Measurements from ENCODE around the gene SPDYE6. TPM values are rescaled to one million over a fixed set of nuclear protein-coding genes. Genes with fewer than 3 reads are reported as not detected.
"Not testable (repeated sequence)": the region's sequence is repeated elsewhere in the genome, so short reads cannot be mapped to it uniquely, and the experiment has no call there.

SPDYE6 gene
- polyA plus RNA-seq, 1 donor from 2014 or later: 0.36 TPM

DNA sequence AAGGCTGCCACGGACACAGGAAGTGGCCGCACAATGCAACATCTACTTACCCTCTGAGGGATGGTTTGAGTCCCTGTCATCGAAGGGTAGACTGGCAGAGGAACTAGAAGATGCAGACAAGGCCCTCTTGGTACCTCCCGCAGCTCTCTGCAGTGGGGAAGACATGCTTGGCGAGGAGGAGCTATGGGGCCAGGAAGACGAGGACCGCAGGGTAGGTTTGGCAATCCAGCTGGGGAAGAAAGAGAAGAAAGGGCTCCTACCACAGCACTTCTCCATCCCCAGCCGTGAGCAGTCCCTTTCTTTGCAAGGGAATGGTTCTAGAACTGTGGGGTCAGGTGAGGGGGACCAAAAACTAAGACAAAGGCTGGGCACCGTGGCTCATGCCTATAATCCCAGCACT lies 26.9 kb downstream of the SPDYE6 start:
- H3K27ac Mint-ChIP-seq, H3K27me3 Mint-ChIP-seq, H3K9me3 Mint-ChIP-seq, H3K36me3 Mint-ChIP-seq, H3K4me3 Mint-ChIP-seq: not testable (repeated sequence)
- H3K4me1 Mint-ChIP-seq: peaks cover 13 to 21% (median 15%) of the 10 kb centered on the region in 3 donors

- H3K9me3 Mint-ChIP-seq, H3K27me3 Mint-ChIP-seq, H3K36me3 Mint-ChIP-seq, H3K27ac Mint-ChIP-seq: not testable (repeated sequence)
- Mint-ChIP-seq H3K4me3 (peak overlapping the region in 1 of 4 donors; percentile 89), H3K4me1 (peaks cover 14 to 21% (median 15%) of the 10 kb centered on the region in 3 donors)
Observed at GRCh38 chr7:102328863-102329262, 27.4 kb downstream of the SPDYE6 start.

DNA sequence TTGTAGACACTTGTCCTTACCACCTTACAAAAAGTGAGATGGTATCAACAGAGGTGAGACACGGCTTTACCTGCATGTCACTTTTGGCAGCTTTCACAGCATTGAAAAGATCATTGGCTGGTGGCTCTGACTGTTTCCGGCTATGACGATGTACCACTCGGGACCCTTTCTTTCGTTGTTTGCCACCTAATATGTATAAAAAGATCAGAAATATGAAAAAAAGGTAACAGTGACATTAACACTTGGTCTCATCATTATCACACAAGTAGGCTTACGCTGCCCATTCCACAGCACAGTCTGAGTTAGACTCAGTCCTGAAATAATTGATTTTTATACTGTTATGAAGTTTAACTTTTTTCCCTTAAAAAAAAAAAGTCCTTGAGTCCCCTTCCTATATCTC lies 29.1 kb downstream of the SPDYE6 start:
- H3K4me3 Mint-ChIP-seq, H3K27me3 Mint-ChIP-seq, H3K9me3 Mint-ChIP-seq, H3K36me3 Mint-ChIP-seq: not testable (repeated sequence)
- H3K4me1 Mint-ChIP-seq: peaks cover 17 to 20% (median 20%) of the 10 kb centered on the region in 3 donors
- peak overlapping the region in 1 of 3 donors; percentile 45 for H3K27ac Mint-ChIP-seq

- no peak overlapping the region for H3K4me3 Mint-ChIP-seq
- peaks cover 10 to 15% (median 13%) of the 10 kb centered on the region in 3 donors for H3K4me1 Mint-ChIP-seq
- no peaks in the 10 kb centered on the region for H3K27me3 Mint-ChIP-seq
- no peaks in the 10 kb centered on the region for H3K36me3 Mint-ChIP-seq
- H3K27ac Mint-ChIP-seq: no peak overlapping the region
- H3K9me3 Mint-ChIP-seq: no peaks in the 10 kb centered on the region
Observed at GRCh38 chr7:102326157-102326889, 29.9 kb downstream of the SPDYE6 start.

GRCh38 chr7:102325106-102325505 lies 31.1 kb downstream of the SPDYE6 start:
- not testable (repeated sequence) for H3K36me3 Mint-ChIP-seq, H3K27me3 Mint-ChIP-seq, H3K4me3 Mint-ChIP-seq, H3K27ac Mint-ChIP-seq, H3K9me3 Mint-ChIP-seq
- peaks cover 4 to 16% (median 13%) of the 10 kb centered on the region in 3 donors for H3K4me1 Mint-ChIP-seq

GRCh38 chr7:102323914-102324195 lies 32.4 kb downstream of the SPDYE6 start:
- Mint-ChIP-seq H3K27ac (no peak overlapping the region), H3K27me3 (no peaks in the 10 kb centered on the region), H3K4me3 (no peak overlapping the region), H3K9me3 (no peaks in the 10 kb centered on the region), H3K36me3 (no peaks in the 10 kb centered on the region), H3K4me1 (peaks cover 4 to 17% (median 15%) of the 10 kb centered on the region in 3 donors)

DNA sequence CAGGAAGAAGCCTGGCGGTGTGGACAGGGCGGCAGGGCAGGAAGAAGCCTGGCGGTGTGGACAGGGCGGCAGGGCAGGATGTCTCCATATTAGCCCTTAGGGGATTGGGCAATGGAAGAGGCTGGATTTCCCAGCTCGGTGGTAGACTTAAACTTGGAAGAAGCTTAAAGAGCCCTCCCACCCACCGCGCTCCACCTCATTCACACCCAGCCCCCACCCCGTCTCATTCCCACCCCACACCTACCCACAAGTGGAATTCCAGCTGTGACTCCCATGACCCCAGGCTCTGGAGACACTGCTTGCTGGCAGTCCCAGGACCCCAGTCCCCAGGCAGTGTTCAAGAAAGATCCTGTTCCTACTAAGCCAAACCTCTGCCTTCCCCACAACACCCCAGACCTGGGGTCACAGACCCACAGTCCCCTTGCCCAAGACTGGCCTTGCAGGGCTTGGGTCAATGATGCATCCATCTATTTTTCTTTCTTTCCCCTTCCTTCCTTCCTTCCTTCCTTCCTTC lies 34.0 kb downstream of the SPDYE6 start:
- H3K27me3 Mint-ChIP-seq: no peaks in the 10 kb centered on the region
- H3K27ac Mint-ChIP-seq: peak overlapping the region in 1 of 3 donors; percentile 80
- H3K9me3 Mint-ChIP-seq: no peaks in the 10 kb centered on the region
- H3K36me3 Mint-ChIP-seq: no peaks in the 10 kb centered on the region
- H3K4me1 Mint-ChIP-seq: peaks cover 4 to 15% (median 14%) of the 10 kb centered on the region in 3 donors
- H3K4me3 Mint-ChIP-seq: peak overlapping the region in 1 of 4 donors; percentile 71

DNA sequence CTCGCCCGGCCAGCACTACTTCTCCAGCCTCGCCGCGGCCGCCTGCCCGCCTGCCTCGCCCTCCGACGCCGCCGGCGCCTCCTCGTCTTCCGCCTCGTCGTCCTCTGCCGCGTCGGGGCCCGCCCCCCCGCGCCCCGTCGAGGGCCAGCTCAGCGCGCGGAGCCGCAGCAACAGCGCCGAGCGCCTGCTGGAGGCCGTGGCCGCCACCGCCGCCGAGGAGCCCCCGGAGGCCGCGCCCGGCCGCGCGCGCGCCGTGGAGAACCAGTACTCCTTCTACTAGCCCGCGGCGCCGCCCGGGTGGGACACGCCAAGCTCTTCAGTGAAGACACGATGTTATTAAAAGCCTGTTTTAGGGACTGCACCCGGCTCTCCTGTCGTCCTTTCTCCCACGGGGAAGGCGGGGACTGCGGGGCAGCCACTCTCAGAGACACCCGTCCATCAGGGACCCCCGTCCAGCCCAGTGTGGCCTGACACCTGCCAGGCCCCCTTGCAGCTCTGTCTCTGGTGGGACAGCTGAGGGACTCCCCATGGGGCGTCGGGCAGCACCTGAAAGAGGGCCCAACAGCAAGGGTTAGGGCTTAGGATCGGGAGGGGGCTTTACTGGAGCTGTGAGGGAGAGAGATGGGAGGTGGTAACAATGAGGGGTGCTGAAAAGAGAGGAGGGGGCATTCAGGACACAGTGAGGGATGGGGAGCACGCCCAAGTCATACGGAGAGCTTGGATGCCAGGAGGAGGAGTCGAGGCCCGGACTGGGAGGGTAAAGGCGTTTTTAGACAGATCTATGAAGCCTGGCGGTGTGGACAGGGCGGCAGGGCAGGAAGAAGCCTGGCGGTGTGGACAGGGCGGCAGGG lies 34.7 kb downstream of the SPDYE6 start:
- H3K4me1 Mint-ChIP-seq: peaks cover 4 to 17% (median 12%) of the 10 kb centered on the region in 3 donors
- H3K27me3 Mint-ChIP-seq: no peaks in the 10 kb centered on the region
- peak overlapping the region in 1 of 3 donors; percentile 80 for H3K27ac Mint-ChIP-seq
- peaks cover 2% of the 10 kb centered on the region for H3K36me3 Mint-ChIP-seq
- no peak overlapping the region for H3K4me3 Mint-ChIP-seq
- H3K9me3 Mint-ChIP-seq: no peaks in the 10 kb centered on the region

- Mint-ChIP-seq H3K27me3 (no peaks in the 10 kb centered on the region), H3K9me3 (no peaks in the 10 kb centered on the region), H3K36me3 (peaks cover 2% of the 10 kb centered on the region), H3K4me3 (peak overlapping the region in 1 of 4 donors; percentile 57), H3K4me1 (peaks cover 4 to 17% (median 12%) of the 10 kb centered on the region in 3 donors), H3K27ac (peak overlapping the region in 2 of 3 donors; percentile 40 to 67)
Observed at GRCh38 chr7:102320601-102321350, 35.5 kb downstream of the SPDYE6 start.

DNA sequence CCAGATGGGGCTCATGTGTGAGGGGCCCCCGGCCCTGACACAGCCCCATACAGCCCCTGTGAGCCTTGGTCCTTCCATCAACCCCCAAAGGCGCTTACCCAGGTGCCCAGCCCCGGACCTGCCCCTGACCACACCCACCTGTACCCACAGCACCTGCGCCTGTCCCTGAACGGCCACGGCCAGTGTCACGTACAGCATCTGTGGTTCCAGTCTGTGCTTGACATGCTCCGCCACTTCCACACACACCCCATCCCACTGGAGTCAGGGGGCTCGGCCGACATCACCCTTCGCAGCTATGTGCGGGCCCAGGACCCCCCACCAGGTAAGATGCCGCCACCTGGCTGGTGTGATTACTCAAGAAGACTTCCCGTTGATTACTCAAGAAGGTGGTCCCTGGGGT lies 36.1 kb downstream of the SPDYE6 start:
- Mint-ChIP-seq H3K4me1 (peaks cover 4 to 17% (median 12%) of the 10 kb centered on the region in 3 donors), H3K36me3 (peaks cover 3% of the 10 kb centered on the region), H3K4me3 (peak overlapping the region in 2 of 4 donors; percentile 41 to 57), H3K27ac (peak overlapping the region in 2 of 3 donors; percentile 40 to 67), H3K9me3 (no peaks in the 10 kb centered on the region), H3K27me3 (no peaks in the 10 kb centered on the region)

DNA sequence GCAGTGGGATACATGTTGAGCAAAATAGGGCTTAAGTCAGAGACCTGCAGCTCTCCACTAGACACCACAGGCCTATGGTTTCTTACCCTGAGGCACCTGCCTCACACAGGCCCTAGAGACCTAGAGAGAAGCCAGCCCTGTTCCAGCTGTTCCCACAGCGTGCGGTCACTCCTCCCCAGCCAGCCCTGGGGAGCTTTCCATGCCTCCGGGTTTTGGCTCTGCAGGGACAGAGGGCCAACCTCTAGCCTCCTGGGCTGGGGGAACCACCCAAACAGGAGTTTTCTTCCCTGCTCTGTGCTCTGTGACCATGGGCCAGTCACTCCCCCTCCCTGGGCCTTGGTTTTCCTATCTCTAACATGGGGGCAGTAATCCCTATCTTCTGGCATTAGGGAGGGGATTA lies 36.6 kb downstream of the SPDYE6 start:
- Mint-ChIP-seq H3K27me3 (no peaks in the 10 kb centered on the region), H3K4me1 (peaks cover 4 to 17% (median 12%) of the 10 kb centered on the region in 3 donors), H3K4me3 (peak overlapping the region in 1 of 4 donors; percentile 1), H3K27ac (peak overlapping the region in 1 of 3 donors; percentile 14), H3K36me3 (peaks cover 6% of the 10 kb centered on the region), H3K9me3 (no peaks in the 10 kb centered on the region)

- H3K36me3 Mint-ChIP-seq: peaks cover 6% of the 10 kb centered on the region
Observed at GRCh38 chr7:102318482-102318971, 37.7 kb downstream of the SPDYE6 start.

GRCh38 chr7:102317231-102318059 lies 38.8 kb downstream of the SPDYE6 start:
- Mint-ChIP-seq H3K4me3 (no peak overlapping the region), H3K36me3 (peaks cover 7% of the 10 kb centered on the region), H3K27ac (peak overlapping the region; percentile 19 to 59 (median 58)), H3K27me3 (no peaks in the 10 kb centered on the region), H3K4me1 (peaks cover 0 to 17% (median 12%) of the 10 kb centered on the region in 3 donors), H3K9me3 (no peaks in the 10 kb centered on the region)

More at GRCh38 chr7:102318482-102318971, 37.7 kb downstream of the SPDYE6 start:
- Mint-ChIP-seq H3K9me3 (no peaks in the 10 kb centered on the region), H3K4me3 (peak overlapping the region in 1 of 4 donors; percentile 22), H3K4me1 (peaks cover 0 to 16% (median 12%) of the 10 kb centered on the region in 3 donors), H3K27me3 (no peaks in the 10 kb centered on the region), H3K27ac (peak overlapping the region in 1 of 3 donors; percentile 53)

Measured in IgD-negative memory B cell (primary cell).